Lung (tissue), 12 donors: ENCODE measurements around the gene PIM3. TPM values are rescaled to one million over a fixed set of nuclear protein-coding genes. Genes with fewer than 3 reads are reported as not detected.

Experiments
- ATAC-seq: fragments of 200-7000 bp; cut with Tn5 transposase; one replicate; pipeline ENCODE4 v1.9.1; 2020; ENCODE audit warnings: moderate number of reproducible peaks; ENCODE audit not compliant: insufficient read depth, low FRiP score
- DNase-seq, 3 donors: peaks; one replicate each; pipeline ENCODE4 v3.0.0-alpha.2; 2013 to 2017
- H3K27ac ChIP-seq, 2 donors: one replicate each; pipeline ENCODE4 v1.5.1; 2013; ENCODE audit warnings: mild to moderate bottlenecking in 2 of 2, moderate library complexity in 2 of 2, control low read depth in 1 of 2, inconsistent platforms in 1 of 2, low read depth in 1 of 2, low read length in 1 of 2
- H3K27me3 ChIP-seq, 3 donors: one replicate each; pipeline ENCODE4 v1.5.1; 2013; ENCODE audit warnings: low read length in 2 of 3; ENCODE audit not compliant: control insufficient read depth in 3 of 3, insufficient read depth in 3 of 3
- H3K36me3 ChIP-seq, 4 donors: one replicate each; pipeline ENCODE4 v1.5.1; 2013; ENCODE audit warnings: low read length in 4 of 4, mild to moderate bottlenecking in 1 of 4, moderate library complexity in 1 of 4; ENCODE audit not compliant: control insufficient read depth in 4 of 4, insufficient read depth in 4 of 4
- H3K4me1 ChIP-seq, 5 donors: one replicate each; pipeline ENCODE4 v1.5.1; 2013; ENCODE audit warnings: low read length in 5 of 5, mild to moderate bottlenecking in 2 of 5, moderate library complexity in 1 of 5; ENCODE audit not compliant: control insufficient read depth in 5 of 5, insufficient read depth in 5 of 5
- H3K4me3 ChIP-seq: one replicate; pipeline ENCODE4 v1.5.1; 2013; ENCODE audit warnings: mild to moderate bottlenecking, control low read depth, moderate library complexity
- H3K9ac ChIP-seq, 2 donors: one replicate each; pipeline ENCODE4 v1.5.1; 2013; ENCODE audit warnings: low read length in 2 of 2, control low read depth in 1 of 2; ENCODE audit not compliant: insufficient read depth in 1 of 2
- H3K9me3 ChIP-seq, 4 donors: one replicate each; pipeline ENCODE4 v1.5.1; 2013; ENCODE audit warnings: low read length in 3 of 4, mild to moderate bottlenecking in 1 of 4, moderate library complexity in 1 of 4; ENCODE audit not compliant: control insufficient read depth in 4 of 4, insufficient read depth in 3 of 4
- WGBS, 2 donors: extraction: QIAGEN DNeasy Blood & Tissue Kit; methylation state at CpG; one replicate each; pipeline ENCODE4 v1.1.7; 2013; 5-methylcytosine and 5-hydroxymethylcytosine counted together
- polyA plus RNA-seq, 2 donors: library from polyadenylated mRNA; stranded (reverse); fragments of 200-250 nt; gene quantifications; one replicate each; pipeline ENCODE4 v1.2.1, GENCODE V29; 2013
- total RNA-seq, 2 donors: library from RNA; depleted of rRNA in 1 of 2; stranded (reverse); fragments of >200 nt in 1 of 2; gene quantifications; one replicate each; pipeline ENCODE4 v1.2.1, GENCODE V29; 2014 to 2021
- TF ChIP-seq, protein P1 (sequence below): IDR thresholded peaks from 2 replicates; pipeline ENCODE4 v1.5.1; 2012; ENCODE audit warnings: mild to moderate bottlenecking; ENCODE audit errors: control extremely low read depth, extremely low read depth
- donor health status: control.
- donor health status: control.
- donor health status: Bipolar disorder and iron deficiency.
- donor health status: healthy.
- donor health status: DM: yes; HTN: yes; CAD: no.

Gene PIM3
- total and polyA plus RNA-seq, 4 donors, result 99.0 to 238 (median 132) TPM

DNA sequence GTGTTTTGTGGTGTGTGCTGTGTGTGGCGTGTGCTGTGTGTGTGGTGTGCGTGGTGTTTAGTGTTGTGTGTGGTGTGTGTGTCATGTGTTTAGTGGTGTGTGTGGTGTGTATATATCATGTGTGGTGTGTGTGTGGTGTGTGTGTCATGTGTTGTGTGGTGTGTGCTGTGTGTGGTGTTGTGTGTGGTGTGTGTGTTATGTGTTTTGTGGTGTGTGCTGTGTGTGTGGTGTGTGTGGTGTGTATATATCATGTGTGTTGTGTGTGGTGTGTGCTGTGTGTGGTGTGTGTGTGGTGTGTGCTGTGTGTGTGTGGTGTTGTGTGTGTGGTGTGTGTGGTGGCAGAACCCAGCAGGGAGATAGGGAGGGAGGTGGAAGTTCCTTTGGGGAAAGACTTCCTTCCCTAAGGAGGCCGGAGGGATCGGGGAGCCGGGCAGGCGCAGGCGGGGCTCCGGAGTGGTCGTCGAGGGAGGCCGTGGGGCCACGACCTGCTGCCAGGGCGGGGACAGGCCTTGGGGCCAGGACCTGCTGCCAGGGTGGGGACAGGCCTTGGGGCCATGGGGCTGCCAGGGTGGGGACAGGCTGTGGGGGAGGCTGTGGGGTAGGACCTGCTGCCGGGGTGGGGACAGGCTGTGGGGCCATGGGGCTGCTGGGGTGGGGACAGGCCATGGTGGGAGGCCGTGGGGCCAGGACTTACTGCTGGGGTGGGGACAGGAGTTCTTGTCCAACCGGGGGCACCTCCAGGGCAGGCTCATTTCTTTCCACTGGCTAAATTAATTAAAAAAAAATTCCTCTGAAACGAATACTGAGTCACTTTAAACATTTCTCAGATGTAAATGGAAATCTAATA lies 15.2 kb downstream of the PIM3 start:
- Histone ChIP-seq H3K4me1 (peaks cover 0 to 17% (median 3%) of the 10 kb centered on the region in 5 donors), H3K36me3 (no peaks in the 10 kb centered on the region), H3K27me3 (peaks cover 0 to 18% (median 14%) of the 10 kb centered on the region in 3 donors), H3K4me3 (no peak overlapping the region), H3K27ac (peak overlapping the region in 1 of 2 donors; percentile 2), H3K9ac (peak overlapping the region in 1 of 2 donors; percentile 28), H3K9me3 (peaks cover 0 to 4% (median under 1%) of the 10 kb centered on the region in 4 donors)
- DNase-seq (peak in 1 of 3 donors; percentile 9), ATAC-seq (no peak)
- 23 to 35% methylated on average over 16 to 17 of the region's 17 CpGs for WGBS, 2 donors
- TF ChIP-seq, protein P1, sequence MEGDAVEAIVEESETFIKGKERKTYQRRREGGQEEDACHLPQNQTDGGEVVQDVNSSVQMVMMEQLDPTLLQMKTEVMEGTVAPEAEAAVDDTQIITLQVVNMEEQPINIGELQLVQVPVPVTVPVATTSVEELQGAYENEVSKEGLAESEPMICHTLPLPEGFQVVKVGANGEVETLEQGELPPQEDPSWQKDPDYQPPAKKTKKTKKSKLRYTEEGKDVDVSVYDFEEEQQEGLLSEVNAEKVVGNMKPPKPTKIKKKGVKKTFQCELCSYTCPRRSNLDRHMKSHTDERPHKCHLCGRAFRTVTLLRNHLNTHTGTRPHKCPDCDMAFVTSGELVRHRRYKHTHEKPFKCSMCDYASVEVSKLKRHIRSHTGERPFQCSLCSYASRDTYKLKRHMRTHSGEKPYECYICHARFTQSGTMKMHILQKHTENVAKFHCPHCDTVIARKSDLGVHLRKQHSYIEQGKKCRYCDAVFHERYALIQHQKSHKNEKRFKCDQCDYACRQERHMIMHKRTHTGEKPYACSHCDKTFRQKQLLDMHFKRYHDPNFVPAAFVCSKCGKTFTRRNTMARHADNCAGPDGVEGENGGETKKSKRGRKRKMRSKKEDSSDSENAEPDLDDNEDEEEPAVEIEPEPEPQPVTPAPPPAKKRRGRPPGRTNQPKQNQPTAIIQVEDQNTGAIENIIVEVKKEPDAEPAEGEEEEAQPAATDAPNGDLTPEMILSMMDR, result no peak

GRCh38 chr22:49976439-49977175 lies 16.0 kb downstream of the PIM3 start:
- no peak for DNase-seq
- no peak for ATAC-seq
- TF ChIP-seq, protein P1, result no peak
- WGBS, 2 donors, result 66 to 70% methylated on average over 15 of the region's 15 CpGs
- Histone ChIP-seq H3K36me3 (no peaks in the 10 kb centered on the region), H3K27me3 (peaks cover 0 to 18% (median 9%) of the 10 kb centered on the region in 3 donors), H3K4me1 (peaks cover 0 to 15% (median 0%) of the 10 kb centered on the region in 5 donors), H3K27ac (no peak overlapping the region), H3K4me3 (no peak overlapping the region), H3K9ac (no peak overlapping the region), H3K9me3 (peaks cover 0 to 4% (median under 1%) of the 10 kb centered on the region in 4 donors)

GRCh38 chr22:49977578-49977977 lies 17.0 kb downstream of the PIM3 start:
- ATAC-seq (no peak), DNase-seq (no peak)
- WGBS, 2 donors, result 84 to 95% methylated on average over 14 of the region's 14 CpGs
- Histone ChIP-seq H3K27me3 (peaks cover 0 to 21% (median 8%) of the 10 kb centered on the region in 3 donors), H3K9ac (no peak overlapping the region), H3K4me3 (no peak overlapping the region), H3K27ac (no peak overlapping the region), H3K4me1 (peaks cover 0 to 7% (median 0%) of the 10 kb centered on the region in 5 donors), H3K36me3 (no peaks in the 10 kb centered on the region), H3K9me3 (peaks cover 0 to 4% (median under 1%) of the 10 kb centered on the region in 4 donors)
- TF ChIP-seq, protein P1, result no peak
